CD4-positive, alpha-beta T cell treated with Interleukin-10 for 1 hour (primary cell): ENCODE results near the gene TAAR5.
A peak's percentile ranks its signal among the peaks of the same experiment; 100 is the strongest.
"Not testable (repeated sequence)": the region's sequence is repeated elsewhere in the genome, so short reads cannot be mapped to it uniquely, and the experiment has no call there.

ENCODE experiments used
- DNase-seq: peaks from one replicate; pipeline ENCODE4 v3.0.0-alpha.2; 2020

The TAAR5 gene, protein sequence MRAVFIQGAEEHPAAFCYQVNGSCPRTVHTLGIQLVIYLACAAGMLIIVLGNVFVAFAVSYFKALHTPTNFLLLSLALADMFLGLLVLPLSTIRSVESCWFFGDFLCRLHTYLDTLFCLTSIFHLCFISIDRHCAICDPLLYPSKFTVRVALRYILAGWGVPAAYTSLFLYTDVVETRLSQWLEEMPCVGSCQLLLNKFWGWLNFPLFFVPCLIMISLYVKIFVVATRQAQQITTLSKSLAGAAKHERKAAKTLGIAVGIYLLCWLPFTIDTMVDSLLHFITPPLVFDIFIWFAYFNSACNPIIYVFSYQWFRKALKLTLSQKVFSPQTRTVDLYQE

DNA sequence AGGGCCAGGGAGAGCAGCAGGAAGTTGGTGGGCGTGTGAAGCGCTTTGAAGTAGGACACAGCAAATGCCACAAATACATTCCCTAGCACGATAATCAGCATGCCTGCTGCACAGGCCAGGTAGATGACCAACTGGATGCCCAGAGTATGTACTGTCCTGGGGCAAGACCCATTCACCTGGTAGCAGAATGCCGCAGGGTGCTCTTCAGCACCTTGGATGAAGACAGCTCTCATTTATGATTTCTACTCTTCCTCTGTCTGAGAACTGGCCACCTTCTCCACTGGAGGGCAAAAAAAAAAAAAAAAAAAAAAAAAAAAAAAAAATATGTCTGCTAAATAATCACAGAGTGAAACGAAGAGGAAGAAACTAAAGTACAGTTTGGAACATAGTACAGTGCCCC lies at the start of gene TAAR5:
TAAR5 (minus strand) TSS at position 288 of the 400 bp plus-strand sequence; CDS start at position 233, 55 bp downstream.
- no peak for DNase-seq

DNA sequence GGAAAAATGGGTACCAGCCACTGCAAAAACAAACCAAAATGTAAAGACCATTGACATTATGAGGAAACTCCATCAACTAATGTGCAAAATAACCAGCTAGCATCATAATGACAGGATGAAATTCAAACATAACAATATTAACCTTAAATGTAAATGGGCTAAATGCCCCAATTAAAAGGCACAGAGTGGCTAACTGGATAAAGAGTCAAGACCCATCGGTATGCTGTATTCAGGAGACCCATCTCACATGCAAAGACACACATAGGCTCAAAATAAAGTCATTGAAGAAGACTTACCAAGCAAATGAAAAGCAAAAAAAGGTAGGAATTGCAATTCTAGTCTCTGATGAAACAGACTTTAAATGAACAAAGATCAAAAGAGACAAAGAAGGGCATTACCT lies 47.6 kb upstream of the TAAR5 start:
- not testable (repeated sequence) for DNase-seq

DNA sequence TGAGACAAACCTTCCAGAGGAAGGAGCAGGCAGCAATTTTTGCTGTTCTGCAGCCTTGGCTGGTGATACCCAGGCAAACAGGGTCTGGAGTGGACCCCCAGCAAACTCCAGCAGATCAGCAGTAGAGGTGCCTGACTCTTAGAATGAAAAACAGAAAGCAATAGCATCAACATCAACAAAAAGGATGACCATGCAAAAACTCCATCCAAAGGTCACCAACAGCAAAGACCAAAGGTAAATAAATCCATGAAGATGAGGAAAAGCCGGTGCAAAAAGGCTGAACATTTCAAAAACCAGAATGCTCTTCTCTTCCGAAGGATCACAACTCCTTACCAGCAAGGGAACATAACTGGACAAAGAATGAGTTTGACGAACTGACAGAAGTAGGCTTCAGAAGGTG lies 46.4 kb upstream of the TAAR5 start:
- DNase-seq: not testable (repeated sequence)

DNA sequence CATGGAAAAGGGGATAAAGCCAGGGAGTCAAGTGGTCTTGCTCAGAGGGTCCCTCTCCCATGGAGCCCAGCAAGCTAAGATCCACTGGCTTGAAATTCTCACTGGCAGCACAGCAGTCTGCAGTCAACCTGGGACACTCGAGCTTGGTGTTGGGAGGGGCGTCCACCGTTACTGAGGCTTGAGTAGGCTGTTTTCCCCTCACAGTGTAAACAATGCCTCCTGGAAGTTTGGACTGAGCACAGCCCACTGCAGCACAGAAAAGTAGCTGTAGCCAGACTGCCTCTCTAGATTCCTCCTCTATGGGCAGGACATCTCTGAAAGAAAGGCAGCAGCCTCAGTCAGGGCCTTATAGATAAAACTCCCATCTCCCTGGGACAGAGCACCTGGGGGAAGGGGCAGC lies 45.7 kb upstream of the TAAR5 start:
- not testable (repeated sequence) for DNase-seq

DNA sequence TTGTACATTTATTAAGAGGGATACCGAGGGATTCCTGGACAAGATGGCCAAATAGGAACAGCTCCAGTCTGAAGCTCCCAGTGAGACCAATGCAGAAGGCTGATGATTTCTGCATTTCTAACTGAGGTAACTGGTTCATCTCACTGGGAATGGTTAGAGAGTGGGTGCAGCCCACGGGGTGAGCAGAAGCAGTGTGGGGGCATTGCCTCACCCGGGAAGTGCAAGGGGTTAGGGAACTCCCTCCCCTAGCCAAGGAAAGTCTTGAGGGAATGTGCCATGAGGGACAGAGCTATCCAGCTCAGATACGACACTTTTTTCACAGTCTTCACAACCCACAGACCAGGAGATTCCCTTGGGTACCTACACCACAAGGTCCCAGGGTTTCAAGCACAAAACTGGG lies 45.3 kb upstream of the TAAR5 start:
- no peak for DNase-seq

DNA sequence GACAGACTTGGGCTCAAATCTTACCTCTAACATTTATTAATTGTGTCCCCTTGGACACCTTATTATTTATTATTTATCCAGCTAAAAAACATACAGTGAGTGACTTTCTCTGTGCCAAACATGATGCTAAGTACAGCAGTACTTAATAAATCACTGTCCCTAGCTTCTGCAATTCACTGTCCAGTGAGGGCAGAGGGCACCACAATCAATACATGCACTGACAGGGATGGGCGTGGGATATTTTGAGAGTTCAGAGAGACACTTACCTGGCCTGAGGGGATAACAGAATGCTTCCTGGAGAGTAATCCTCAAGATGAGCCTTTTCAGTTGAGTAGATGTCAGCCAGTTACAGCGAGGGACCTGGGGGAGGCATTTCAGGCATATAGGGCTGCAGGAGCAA lies 43.8 kb upstream of the TAAR5 start:
- DNase-seq: no peak

DNA sequence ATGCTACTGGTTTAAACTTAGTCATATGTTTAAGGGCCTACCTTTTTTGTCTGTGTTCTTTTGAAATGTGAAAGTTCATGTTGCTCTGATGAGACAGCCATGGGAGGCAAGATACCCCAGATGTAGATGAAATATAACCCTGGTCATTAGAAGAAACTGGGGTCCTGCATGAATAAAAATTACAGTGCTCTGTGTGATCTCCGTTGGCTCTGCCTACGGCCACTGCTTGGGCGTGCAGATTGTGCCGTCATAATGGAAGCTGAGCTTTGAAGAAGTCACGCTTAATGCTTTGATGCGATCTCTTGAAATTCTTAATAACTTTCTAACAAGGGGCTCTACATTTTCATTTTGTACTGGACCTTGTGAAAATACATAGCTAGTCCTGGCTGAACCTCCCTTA lies 34.6 kb upstream of the TAAR5 start, which contains the start of gene TAAR2:
TAAR2 (minus strand) TSS at position 101 of the 400 bp plus-strand sequence; CDS start at position 101, 0 bp downstream.
- DNase-seq: no peak

DNA sequence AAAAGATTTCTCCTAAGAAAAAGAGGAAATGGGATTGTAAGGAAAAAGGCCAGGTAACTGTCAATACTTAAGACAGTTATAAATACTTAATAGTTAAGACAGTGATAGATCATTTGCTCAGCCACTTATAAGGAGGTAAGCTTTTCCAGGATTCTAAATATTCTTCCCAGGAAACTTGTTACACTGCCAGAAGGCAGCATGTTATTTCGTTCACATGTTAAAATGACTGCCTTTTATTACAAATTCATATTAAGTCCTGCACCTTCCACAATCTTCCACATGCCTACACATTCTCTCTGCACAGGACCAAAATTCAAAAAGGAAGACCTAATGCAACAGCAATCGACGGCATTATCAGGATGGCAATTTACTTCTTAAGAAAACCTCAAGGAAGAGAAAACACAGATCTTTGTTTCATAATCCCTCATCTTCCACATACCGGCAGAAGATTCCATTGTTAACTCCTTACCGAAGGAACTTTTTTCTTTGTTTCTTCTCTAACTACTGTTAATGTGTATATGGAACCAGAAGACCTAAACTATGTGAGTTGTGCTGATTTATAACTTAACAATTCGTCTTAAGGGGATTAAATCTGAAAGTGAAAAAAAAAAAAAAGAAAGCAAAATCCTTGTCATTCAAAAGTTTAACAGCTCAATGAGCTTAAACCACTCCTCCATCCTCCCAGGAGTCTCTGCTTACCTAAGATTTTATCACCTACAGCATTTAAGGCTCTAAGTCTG lies 33.7 kb upstream of the TAAR5 start:
- no peak for DNase-seq

DNA sequence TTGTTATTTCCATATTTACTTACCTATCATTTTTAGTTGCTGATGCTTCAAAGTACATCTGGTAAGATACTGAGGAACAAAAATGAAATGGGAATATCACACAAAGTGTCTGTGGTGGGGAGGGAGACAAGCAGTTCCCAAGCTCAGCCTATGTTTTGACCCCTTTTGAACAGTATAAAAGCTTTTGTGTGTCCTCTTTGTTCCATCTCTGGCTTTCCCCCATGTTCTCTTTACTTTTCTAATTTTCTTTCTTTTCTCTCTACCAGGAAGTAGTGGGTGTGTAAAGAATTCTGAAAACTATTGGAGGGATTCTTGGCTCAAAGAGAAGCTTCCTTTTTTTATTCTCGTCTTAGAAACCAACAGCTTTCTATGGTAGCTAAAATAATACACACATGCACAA lies 27.1 kb upstream of the TAAR5 start:
- no peak for DNase-seq

DNA sequence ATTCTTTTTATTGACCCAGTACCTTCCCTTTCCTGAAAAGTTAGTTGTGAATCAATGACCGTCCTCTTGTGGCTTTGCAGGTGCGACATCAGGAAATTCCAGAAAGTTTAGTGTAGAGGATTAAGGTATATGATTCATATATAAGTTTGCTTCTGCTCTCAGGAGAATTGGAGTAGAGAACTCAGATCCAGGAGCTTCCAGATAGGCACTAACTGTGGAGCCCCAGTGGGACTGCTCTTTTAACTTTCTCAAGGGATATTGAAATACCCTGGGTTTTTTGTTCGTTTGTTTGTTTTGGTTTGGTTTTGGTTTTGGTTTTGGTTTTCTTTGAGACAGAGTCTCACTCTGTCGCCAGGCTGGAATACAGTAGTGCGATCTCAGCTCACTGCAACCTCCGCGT lies 25.0 kb upstream of the TAAR5 start:
- DNase-seq: peak; percentile 18

DNA sequence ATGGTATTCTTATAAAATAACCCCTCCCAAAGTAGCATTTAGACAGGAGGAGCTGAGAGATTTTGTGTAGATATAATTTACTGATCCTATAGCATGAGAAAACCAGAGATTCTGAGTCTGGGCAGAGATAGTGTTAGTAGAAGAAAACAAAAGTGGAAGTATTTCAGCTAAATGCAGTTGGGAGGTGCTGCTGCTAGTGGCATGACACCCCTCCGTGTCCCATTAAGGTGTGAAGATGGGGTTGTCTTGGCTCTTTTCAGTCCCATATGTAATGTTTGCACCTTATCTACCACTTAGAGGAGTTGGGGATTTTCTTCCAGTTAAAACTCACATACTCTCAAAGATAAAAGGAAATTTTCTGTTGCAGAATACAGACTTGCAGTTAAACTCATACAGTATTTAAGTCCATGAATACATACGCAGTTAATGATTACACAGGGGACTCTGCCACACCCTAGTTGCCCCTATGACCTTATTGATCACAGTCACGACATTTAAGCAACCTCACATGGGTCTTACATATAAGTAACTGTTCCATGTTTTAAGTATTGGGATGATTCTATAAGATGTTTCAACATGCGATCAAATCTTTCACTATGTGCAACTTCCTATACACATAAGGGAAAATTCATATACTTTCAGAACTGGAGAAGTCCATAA lies 23.0 kb upstream of the TAAR5 start:
- DNase-seq: peak; percentile 23

DNA sequence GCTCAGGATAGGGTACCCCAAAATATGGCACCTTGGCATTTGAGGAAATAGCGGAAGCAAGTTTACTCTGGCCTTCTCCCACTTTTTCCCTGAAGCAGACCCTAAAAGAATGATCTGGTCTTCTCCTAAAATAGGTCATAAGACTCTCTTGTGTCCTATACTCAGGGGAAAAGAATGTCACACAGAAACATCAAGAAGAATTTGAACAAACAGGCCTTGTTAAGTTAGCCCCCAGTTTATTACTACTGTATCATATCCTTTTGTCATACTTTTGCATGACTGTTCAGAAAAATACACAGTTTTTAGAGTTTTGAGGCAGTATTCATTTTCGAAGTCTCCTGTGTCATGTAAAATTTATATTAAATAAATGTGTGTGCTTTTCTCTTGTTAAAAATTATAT lies 22.1 kb upstream of the TAAR5 start:
- DNase-seq: no peak

DNA sequence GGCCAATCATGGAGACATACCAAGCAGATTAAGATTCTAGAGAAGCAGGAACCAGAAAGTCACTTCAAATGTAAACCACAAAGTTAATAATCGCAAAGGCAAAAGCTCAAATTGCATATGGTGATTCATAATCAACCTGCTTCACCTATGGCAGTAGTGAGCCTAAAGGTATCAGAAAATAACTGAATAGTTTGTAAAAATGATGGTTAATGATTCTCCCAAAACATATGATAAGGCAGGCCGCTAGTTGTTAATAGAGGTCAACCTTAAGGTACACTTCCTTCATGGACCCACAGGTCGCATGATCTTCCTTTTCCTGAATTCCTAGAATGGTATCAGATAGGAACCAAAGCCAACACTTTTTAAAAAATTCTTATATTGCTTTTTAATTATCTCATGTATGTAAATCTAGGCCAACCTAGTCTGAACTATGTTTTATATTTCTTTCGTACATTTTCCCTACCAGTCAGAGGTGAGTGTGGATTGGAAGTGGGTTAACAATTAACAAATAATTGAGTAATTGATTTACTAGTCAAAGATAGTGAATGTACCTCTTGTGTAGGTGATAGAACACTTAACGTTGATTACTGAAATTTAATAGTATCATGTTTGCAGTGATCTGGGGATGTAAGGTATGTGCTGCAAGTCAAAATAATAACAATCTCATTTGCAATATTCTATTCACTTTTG lies 18.1 kb upstream of the TAAR5 start:
- DNase-seq: no peak

DNA sequence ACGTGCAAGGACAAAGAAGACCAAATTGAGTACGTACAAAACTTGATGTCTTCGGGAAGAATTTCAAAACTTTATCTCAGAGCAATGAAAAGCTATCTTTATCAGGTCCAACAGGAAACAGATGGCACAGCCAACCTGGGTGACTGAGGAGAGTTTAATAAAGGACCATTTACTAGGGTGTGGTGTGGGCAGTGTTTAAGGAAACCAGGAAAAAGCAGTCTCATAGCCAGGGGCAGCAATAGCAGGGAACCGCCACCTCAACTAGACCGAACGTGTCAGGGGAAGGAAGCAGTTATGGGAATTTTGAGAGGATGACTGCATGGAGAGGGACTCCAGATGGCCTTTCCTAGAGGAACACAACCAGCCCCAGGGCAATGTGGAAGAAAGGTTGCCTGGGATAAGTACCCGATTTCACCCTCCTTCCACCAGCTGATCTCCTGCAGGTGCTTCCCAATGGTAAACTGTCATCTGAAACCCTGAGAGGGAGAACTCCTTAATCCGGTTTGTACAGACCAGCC lies 15.2 kb upstream of the TAAR5 start:
- no peak for DNase-seq

DNA sequence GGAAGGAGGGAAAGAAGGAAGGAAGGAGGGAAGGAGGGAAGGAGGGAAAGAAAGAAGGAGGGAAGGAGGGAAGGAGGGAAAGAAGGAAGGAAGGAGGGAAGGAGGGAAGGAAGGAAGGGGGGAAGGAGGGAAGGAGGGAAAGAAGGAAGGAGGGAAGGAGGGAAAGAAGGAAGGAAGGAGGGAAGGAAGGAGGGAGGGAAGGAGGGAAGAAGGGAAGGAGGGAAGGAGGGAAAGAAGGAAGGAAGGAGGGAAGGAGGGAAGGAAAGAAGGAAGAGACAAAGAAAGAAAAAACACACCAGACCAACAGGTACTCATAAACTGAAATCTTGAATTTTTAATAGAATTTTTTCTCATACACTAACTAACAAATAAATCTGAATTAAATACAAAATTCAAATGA lies 11.4 kb upstream of the TAAR5 start:
- DNase-seq: not testable (repeated sequence)

DNA sequence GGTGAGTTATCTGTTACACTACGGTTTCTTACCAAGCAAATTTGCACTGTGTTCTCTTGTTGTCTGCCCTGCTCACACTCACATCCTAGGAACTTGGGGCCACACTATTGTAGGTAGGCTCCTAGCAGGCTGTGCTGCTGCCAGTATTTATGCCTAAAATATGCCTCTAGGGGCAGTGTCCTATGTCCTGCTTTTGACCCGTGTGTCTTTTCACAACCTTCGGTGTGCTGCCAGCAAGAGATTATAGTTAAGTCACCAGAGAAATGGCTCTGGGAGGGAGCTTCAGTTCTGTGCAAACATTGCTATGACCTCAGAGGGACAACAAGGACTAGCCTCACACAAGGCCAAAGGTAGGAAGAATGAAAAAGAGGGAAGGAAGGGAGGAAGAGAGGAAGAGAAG lies 8.9 kb upstream of the TAAR5 start:
- DNase-seq: no peak

DNA sequence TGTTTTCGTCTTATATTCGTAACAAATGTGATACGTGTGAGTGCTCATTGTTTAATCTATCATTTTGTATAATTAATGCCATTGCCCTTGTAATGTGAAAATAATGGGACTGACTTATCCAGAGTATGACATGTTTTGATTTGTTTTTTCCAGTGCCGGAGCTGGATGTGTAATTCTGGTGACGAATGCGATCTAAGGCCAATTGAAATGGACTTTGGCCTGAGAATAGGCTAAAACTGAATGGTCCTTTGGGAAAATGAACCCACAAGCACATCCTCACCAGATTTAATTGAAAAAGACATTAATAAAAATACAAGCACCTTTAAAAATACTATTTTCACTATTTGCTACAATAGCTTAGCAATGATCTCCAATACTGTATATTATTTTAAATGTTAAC lies 6.7 kb upstream of the TAAR5 start:
- no peak for DNase-seq

DNA sequence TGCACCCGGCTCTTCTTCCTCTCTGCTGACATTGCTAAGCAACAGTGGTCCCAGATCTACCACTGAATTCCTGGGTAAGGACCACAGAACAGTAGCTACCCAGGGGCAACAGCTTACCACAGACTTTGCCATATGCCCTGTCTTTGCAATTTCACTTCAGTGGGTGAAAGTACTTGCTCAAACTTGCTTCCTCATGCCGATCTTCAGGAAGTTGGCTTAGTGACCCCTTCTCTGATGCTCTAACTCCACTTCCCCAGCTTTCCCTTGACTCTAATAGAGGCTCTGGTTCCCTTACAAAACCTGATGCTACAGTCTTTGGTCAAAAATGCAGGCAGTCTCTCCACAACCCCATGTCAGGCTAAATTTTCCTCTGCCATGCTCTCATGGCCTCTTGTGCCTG lies 3.3 kb upstream of the TAAR5 start:
- DNase-seq: no peak

DNA sequence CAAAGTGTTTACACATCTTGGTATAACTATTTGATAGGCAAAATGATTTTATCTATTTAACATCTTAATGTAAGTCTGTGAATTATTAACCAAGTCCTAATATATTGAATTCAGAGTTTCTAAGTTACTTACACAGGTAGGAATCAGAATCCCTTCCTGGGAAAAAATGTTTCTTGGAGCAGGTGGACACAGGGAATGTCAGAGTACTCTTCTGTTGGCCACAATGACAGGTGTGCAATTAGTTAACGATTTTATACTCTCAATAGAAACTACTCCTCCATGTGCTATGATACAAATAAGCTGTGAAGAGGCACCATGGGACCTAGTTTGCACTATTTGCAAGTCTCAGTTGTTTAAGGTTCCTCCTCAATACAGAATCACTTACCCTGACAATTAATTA lies 821 bp upstream of the TAAR5 start:
- no peak for DNase-seq

DNA sequence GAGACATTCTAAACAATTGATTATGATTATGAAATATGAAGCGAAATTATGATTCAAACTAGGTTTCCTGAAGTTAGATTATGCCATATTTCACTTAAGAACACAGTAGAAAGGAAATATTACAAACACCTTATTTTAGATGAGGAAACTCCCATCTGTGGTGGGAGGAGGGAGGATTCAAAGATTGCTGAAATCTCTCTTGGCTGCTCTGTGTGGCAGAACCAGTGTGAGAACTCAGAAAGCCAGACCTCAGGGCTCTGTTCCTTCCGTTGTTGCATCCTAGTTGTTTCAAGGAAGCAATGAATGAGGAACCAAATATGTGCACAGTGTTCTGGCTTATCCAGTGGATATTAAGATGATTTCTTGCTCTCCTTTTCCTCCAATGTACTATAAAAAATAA lies 2.1 kb downstream of the TAAR5 start:
- DNase-seq: no peak

DNA sequence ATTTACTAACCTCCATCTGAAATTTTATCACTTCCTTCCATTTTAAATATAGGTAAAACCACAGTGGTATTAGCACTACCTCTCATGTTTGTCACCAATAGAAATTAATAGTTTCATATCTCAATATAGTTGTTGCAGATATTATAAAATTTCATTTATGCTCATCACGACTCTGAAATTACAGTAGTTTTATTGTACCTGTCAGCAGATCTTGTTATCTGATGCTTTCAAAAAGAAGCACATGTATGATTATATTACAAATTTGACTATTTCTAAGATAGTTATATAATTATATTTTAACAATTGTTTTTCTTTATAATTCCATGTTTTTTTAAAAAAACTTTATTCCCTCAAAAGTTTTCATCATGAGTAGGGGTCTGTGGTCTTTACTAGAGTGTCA lies 4.8 kb downstream of the TAAR5 start:
- DNase-seq: no peak

DNA sequence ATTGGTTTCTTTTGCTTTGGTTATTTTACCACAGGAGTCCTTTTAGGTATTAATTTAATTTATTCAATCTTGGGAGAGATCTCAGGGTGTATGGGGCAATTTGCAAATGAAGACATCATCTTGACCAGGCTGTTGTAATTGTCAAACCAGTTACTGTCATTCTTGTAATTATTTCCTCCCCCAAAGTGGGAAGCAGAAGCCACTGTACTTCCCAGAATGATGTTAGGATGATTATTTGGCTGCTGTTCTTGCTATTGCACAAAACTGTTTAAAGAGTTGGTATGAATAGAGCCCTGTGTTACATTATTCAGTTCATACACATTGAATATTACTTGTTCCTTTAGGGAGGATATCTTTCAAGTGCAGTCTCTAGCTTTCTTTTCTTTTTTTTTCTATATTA lies 17.8 kb downstream of the TAAR5 start:
- DNase-seq: no peak

DNA sequence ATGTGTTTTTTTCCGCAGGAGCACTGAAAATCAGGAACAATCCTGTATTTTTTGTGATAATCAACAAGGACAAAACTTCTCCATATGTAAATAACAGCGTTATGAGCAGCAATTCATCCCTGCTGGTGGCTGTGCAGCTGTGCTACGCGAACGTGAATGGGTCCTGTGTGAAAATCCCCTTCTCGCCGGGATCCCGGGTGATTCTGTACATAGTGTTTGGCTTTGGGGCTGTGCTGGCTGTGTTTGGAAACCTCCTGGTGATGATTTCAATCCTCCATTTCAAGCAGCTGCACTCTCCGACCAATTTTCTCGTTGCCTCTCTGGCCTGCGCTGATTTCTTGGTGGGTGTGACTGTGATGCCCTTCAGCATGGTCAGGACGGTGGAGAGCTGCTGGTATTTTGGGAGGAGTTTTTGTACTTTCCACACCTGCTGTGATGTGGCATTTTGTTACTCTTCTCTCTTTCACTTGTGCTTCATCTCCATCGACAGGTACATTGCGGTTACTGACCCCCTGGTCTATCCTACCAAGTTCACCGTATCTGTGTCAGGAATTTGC lies 19.2 kb downstream of the TAAR5 start, which contains the start of gene TAAR6:
TAAR6 (plus strand) TSS at position 102 of the 557 bp plus-strand sequence; CDS start at position 102, 0 bp downstream.
- no peak for DNase-seq
